Gastroesophageal sphincter (tissue), 3 donors: ENCODE results near the gene TPGS2.

Source experiments
- CTCF ChIP-seq, 4 experiments: fragments of 200-600 bp in 2 of 4; fragments of 450-650 bp in 2 of 4; sonication (generic) in 1 of 4; IDR thresholded peaks; one replicate each; pipeline ENCODE4 v1.5.1; 2017 to 2019; ENCODE audit warnings: antibody characterized with exemption in 4 of 4, mild to moderate bottlenecking in 2 of 4, moderate library complexity in 2 of 4
- EP300 ChIP-seq: sonication (generic); formaldehyde crosslinking; IDR thresholded peaks from one replicate; pipeline ENCODE4 v1.6.1; 2017; ENCODE audit warnings: antibody characterized with exemption, mild to moderate bottlenecking
- POLR2A ChIP-seq, 2 donors: fragments of 450-650 bp; IDR thresholded peaks; one replicate each; pipeline ENCODE4 v1.6.1; 2017; ENCODE audit warnings: antibody characterized with exemption in 2 of 2, mild to moderate bottlenecking in 2 of 2, moderate library complexity in 1 of 2

GRCh38 chr18:36772241-36772723, 56.5 kb downstream of the TPGS2 start:
- TF ChIP-seq CTCF (IDR thresholded peaks at IDR 0.05) (no peak), POLR2A (IDR thresholded peaks at IDR 0.05) (no peak), EP300 (no peak)
